GM21737 (cell line): ENCODE results near the gene PRRT1.
"Not testable (repeated sequence)": the region's sequence is repeated elsewhere in the genome, so short reads cannot be mapped to it uniquely, and the experiment has no call there.

ENCODE experiments used
- ATAC-seq: cut with Tn5 transposase; IDR thresholded peaks from one replicate; pipeline ENCODE4 v1.9.1; 2021; ENCODE audit warnings: mild to moderate bottlenecking, moderate library complexity; ENCODE audit not compliant: unreplicated experiment

The PRRT1 gene

DNA sequence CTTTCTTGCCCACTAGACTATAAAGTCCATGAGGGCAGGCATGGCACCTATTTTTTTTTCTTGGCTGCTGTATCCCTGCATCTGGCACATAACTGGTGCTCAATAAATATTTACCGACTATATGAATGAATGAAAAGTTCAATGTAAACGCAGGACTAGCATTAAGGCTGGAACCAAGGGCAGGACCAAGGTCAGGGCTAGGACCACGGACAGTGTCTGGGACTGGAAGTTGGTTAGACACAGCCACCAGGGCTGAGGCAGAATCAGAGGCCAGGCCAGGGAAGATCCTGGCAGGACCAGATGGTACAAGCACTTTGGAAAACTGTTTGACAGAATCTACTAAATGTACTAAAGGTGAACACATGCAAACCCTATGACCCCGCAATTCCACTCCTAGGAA is 46.3 kb downstream of the PRRT1 start:
- no peak for ATAC-seq

DNA sequence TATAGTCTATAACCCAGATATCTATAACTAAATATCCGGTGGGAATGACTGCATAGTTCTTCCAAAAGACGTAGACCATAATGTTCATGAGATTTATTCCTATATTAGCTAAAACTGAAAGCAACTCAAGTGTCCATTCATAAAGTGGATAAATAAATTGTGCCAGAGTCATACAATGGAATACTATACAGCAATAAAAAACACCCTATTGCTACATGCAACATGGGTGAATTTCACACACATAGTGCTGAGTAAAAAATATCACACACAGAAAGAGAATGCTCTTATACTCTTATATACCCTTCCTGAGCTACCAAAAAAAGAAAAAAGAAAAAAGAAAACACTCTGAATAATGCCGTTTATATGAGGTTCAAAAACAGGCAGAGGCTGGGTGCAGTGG is 49.5 kb downstream of the PRRT1 start:
- no peak for ATAC-seq

DNA sequence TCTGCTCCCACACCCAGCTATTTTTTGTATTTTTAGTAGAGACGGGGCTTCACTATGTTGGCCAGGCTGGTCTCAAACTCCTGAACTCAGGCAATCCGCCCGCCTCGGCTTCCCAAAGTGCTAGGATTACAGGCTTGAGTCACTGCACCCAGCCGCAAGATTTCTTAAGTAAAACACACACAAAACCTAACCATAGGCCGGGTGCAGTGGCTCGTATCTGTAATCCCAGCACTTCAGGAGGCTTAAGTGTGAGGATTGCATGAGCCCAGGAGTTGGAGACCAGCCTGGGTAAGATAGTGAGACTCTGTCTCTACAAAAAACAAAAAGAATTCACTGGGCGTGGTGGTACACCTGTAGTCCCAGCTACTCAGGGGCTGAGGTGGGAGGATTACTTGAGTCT is 51.5 kb downstream of the PRRT1 start:
- not testable (repeated sequence) for ATAC-seq
